Stimulated activated CD4-positive, alpha-beta T cell treated with anti-CD3 and anti-CD28 coated beads, Interleukin-15, amount 100 ng/mL, for 1 hour (primary cell): ENCODE results near the gene MAPK11.

Experiments
- DNase-seq, 2 donors: peaks; one replicate each; pipeline ENCODE4 v3.0.0-alpha.2; 2020; ENCODE audit warnings: low read depth in 1 of 2, low spot score in 1 of 2

The MAPK11 gene

GRCh38 chr22:50262973-50263617, 7.1 kb downstream of the MAPK11 start:
- DNase-seq: no peak

- no peak for DNase-seq
Observed at GRCh38 chr22:50262460-50262911, 7.7 kb downstream of the MAPK11 start.

DNA sequence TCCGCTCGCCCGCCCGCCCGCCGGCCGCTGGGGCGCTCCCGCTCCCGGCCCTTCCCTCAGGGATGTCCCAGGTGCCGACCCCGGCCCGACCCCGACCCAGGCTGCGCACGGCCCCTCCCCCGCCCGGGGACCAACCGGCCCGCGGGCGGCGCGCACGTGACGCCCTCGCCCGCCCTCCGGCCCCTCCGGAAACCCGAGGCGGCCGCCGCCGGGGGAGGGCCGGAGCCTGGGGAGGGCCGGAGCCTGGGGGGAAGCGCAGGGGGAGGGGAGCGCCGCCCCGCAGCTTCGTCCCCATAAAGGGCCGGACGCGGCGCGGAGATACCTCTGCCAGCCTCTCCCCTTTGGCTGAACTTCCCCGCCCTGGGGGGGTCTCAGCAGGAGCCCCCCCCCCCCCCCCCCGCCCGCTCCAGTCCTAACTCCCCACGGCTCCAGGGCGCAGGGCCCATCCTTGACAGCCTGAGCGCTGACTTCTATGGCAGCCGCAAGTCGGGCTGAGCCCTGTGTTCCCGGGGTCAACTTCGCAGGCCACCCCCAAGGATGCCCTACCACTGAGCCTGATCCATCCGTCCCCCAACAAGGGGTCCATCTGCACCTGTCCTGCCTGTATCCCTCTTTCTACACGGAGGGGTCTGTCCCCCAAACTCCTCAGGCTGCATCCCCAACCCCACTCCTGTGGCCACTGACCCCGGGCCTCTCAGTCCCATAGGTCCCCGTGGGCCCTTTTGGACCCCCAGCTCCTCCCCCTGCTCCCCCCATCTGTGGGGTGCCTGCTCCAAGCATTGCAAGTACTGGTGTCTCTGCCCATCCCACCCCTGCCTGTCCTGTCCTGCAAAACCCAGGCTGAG, 8.3 kb downstream of the MAPK11 start, which contains the start of gene MAPK12:
Gene MAPK12, minus strand, starts transcription at position 69 of the 845 bp plus-strand sequence. CDS start 174 bp downstream, outside the sequence.
- DNase-seq: no peak

DNA sequence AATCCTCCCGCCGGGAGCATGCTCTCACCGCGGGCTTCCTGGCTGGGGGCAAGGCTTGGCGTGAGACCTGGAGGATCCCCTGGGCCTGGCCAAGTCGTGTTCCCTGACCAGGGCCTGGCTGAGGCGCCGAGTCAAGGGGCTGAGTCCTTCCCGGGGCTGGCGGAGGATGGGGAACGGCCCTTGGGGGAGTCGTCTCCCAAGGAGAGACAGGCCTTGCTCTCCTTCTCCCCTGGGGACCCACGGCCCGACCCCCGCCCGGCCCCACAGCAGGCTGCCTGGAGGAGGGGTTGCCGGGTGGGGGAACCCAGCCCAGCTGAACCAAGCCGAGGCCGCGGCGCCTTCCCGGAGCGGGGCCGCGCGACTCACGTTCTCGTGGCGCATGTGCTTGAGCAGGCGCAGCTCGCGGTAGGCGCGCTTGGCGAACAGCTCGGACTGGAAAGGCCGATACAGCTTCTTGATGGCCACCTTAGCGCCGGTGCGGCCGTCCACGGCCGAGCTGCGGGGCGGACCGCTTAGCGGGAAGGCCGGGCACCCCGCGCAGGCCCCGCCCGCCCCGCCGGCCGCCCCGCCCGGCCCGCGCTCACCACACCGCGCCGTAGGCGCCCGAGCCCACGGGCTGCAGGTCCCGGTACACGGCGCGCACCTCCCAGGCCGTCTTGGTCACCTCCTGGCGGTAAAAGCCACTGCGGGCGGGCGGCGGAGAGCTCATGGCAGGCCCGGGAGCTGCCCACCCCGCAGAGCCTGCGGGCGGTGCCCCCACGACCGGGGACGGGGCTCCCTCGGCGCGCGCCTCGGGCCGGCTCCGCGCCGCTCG, 9.2 kb downstream of the MAPK11 start:
- no peak for DNase-seq

- no peak for DNase-seq
Observed at GRCh38 chr22:50260434-50260800, 9.8 kb downstream of the MAPK11 start.

DNA sequence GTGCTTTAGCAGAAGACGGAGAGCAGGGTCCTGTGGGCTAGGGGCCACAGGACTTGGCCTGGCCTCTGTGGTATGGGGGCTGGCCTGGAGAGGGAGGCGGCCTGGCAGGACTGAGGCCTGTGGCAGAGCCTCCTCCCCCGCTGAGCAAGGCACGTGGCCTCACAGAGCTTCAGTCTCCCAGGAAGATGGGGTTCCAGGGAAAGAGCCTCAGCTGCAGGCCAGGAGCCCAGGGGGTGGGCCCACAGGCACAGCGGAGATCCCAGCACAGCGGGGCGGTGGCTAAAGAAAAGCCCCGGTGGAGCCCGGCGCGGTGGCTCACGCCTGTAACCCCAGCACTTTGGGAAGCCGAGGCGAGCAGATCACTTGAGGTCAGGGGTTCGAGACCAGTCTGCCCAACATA, 10.9 kb downstream of the MAPK11 start:
- no peak for DNase-seq

- no peak for DNase-seq
Observed at GRCh38 chr22:50258361-50259292, 11.6 kb downstream of the MAPK11 start.

- no peak for DNase-seq
Observed at GRCh38 chr22:50257451-50258360, 12.5 kb downstream of the MAPK11 start.

DNA sequence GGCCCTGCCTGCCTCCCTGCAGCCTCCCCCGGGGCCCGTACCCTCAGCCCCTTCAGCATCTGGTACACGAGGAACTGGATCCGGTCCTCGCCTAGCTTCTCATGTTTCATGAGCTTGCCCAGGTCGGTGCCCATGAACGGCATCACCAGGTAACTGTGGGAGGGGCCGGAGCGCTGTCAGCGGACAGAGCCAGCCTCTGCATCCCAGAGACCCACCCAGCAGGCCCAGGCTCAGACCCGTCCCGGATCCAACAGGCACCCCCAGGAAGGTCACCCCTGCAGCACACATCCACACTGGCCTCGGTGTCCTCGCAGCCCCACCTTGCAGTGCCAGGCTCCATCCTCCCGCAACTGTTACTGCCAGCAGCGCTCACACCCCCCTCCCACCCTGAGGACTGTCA, 13.1 kb downstream of the MAPK11 start:
- DNase-seq: no peak

- DNase-seq: no peak
Observed at GRCh38 chr22:50256258-50256862, 13.8 kb downstream of the MAPK11 start.

GRCh38 chr22:50255607-50256006, 14.6 kb downstream of the MAPK11 start:
- DNase-seq: no peak

- no peak for DNase-seq
Observed at GRCh38 chr22:50255099-50255498, 15.1 kb downstream of the MAPK11 start.

- no peak for DNase-seq
Observed at GRCh38 chr22:50253941-50254340, 16.2 kb downstream of the MAPK11 start.

DNA sequence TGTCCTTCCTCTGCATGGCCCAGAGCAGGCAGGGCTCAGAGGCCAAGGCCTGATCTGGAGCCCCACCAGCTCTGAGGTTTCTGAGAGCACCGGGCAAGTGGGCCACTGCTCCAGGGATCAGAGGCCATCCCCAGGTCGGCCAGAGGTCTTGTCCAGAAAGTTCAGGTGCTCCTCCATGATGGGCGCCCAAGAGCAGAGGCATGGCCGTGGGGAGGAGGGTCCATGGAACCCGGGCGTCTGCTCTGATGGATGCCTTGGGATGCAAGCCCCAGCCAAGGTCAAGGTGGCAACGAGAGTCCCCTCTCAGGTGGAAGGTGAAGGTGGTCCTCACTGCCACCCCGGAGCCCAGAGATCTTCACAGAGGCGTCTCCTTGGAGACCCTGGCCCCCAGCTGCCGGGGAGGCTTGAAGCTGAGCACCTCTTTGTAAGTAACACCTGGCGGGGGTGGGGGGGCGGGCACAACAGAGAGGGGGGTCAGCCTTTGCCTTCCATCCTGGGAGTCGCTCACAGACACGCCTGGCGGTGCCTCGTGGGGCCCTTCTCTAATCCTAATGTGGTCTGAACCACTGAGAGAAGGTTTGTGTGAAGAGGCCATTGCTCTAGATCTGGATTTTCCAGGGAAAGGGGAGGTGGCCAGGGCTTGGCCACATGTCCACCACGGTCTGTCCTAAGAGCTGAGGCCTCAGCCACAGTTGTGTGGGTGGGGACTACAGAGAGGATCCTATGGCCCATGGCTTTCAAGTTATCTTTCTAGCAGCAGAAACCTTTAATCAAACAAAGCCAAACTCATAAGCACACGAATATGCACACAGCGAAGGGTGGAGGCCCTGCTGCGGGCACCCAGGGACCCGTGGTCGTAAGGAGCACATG, 16.9 kb downstream of the MAPK11 start:
- DNase-seq: no peak

DNA sequence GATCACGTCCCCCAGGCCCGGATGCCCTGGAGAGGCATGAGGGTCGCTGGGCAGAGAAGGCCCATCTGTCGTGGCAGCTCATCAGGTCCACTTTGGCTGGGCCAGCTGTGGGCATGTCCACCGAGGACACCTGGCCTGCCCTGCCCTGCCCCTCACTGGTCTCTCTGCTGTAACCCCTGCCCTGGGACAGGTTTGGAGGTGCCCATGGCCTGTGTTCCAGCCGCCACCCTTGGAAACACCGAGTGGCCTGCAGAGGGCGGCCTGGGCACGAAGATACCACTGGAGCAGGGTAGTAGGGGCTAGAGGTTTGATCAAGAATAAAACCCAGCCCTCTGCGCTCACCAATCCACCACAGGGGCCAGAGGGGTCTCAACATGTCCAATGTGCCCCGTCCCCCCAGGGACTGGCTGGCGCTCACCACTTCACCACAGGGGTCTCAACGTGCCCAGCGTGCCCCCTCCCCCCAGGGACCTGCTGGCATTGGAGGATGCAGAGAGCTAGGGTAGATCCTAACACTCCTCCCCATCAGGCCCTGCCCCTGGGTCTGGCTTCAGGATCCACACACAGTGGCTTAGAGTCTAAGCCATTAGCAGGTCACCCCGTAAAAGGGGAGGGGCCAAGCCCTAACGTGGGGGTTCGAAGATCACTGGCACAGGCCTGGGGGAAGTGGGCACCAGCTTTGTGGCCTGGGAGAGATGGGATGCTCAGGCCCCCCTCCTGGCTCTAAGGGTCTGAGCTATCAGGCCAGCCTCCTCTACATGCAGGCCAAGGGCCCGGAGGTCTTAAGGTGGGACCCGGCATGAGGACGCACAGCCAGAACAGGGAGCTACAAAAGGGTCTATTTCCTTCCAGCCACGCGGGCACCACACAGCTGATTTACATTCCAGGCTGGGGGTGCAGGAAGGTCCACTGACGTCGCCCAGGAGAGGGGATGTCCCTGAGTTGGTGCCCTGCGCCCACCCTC, 17.8 kb downstream of the MAPK11 start:
- DNase-seq: peak; percentile 50 to 61

GRCh38 chr22:50251477-50252081, 18.6 kb downstream of the MAPK11 start:
- no peak for DNase-seq
